Measurements from ENCODE around the gene POLR1G. TPM values are rescaled to one million over a fixed set of nuclear protein-coding genes. Genes with fewer than 3 reads are reported as not detected.

Gene POLR1G
- polyA plus RNA-seq, 2 of the 4 experiments (the other 2 are of a cell fraction): 15.1 to 31.2 TPM

DNA sequence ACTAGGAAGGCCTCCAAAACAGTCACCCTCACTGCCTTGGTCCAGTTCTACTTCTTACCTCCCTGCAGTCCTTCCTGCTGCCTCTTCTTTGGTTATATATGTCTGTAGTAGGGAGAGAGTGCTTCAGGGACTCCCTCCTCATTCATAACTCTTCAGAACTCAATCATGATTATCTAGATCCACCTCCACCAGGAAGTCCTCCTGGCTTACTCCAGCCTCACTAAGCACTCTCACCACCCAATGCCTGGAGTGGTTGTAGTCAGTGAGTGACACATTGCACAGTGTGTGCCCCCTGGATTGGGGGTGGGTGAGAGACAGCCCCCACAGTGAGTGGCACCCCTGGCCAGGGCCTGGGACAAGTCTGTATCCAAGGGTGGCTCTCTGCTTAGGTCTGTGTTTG is 51.3 kb downstream of the POLR1G start:
- no peak overlapping the region for H3K4me3 ChIP-seq
- no peak for ATAC-seq
- TF ChIP-seq KDM1A (IDR thresholded peaks at IDR 0.05; ENCODE audit: low read depth) (0 out of 2 replicates have a peak, but pooled peaks have one; percentile 24), CHD4 (IDR thresholded peaks at IDR 0.05; ENCODE audit: borderline replicate concordance) (0 out of 2 replicates have a peak, but pooled peaks have one; percentile 41), ZFP36 (IDR thresholded peaks at IDR 0.05; ENCODE audit: borderline replicate concordance, partially characterized antibody) (peak; percentile 99), MYC (IDR thresholded peaks at IDR 0.05; ENCODE audit: borderline replicate concordance, low read length) (no peak), FOXS1 (CRISPR knock-in tag; IDR thresholded peaks at IDR 0.05) (no peak)
- TF ChIP-seq, protein P1, sequence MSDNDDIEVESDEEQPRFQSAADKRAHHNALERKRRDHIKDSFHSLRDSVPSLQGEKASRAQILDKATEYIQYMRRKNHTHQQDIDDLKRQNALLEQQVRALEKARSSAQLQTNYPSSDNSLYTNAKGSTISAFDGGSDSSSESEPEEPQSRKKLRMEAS (IDR thresholded peaks at IDR 0.05): no peak
- no peaks in the 10 kb centered on the region for H3K9me3 ChIP-seq
- DNase-seq (ENCODE audit: low read depth in 1 of 2, low spot score in 1 of 2): no peak
- POLR2A ChIA-PET: no interaction called here
- no peak overlapping the region for H3K4me2 ChIP-seq
- FAIRE-seq: no peak
- H3K4me1 ChIP-seq: peaks cover 40% of the 10 kb centered on the region
- H3K27ac ChIP-seq: peak overlapping the region in 1 of 2 experiments; percentile 45; a peak in 2 of 6 replicates
- CTCF ChIA-PET: interaction anchor here (2.5 to 33.4 kb wide), 4 partner anchors 9 to 28 kb away, joined by 6 to 1883 read pairs (median 102); partner anchors contain the start of genes ERCC1 and FOSB

Small RNA genes within 50 kb of the gene (small RNA-seq; reads per million reads assigned to genes)
- gene MIR6088: 0 reads per million in 6 experiments

Other genes with a start within 250 kb of the POLR1G start
- gene NKPD1, start 245.7 kb upstream of the POLR1G start, polyA plus RNA-seq (2011; rRNA removed): 0.12 and 0.21 TPM in 2 replicates
- gene NKPD1, start 245.7 kb upstream of the POLR1G start, polyA plus RNA-seq (2017; fragmentation: RNase III; extraction: RNeasy Plus Mini Kit Qiagen cat#74134 plus additional on column Dnase treatment): 0.10 to 0.18 TPM (median 0.15 TPM) in 3 replicates
- 29.8 and 30.2 TPM in 2 replicates for gene TRAPPC6A, start 228.4 kb upstream of the POLR1G start, polyA plus RNA-seq (2011; rRNA removed)
- gene TRAPPC6A, start 228.4 kb upstream of the POLR1G start, polyA plus RNA-seq (2017; fragmentation: RNase III; extraction: RNeasy Plus Mini Kit Qiagen cat#74134 plus additional on column Dnase treatment): 23.7 to 30.5 TPM (median 28.5 TPM) in 3 replicates
- 7.5 and 10.5 TPM in 2 replicates for gene BLOC1S3, start 227.9 kb upstream of the POLR1G start, polyA plus RNA-seq (2011; rRNA removed)
- gene BLOC1S3, start 227.9 kb upstream of the POLR1G start, polyA plus RNA-seq (2017; fragmentation: RNase III; extraction: RNeasy Plus Mini Kit Qiagen cat#74134 plus additional on column Dnase treatment): 8.2 to 12.2 TPM (median 10.6 TPM) in 3 replicates
- gene EXOC3L2, start 161.2 kb upstream of the POLR1G start, polyA plus RNA-seq (2011; rRNA removed): 0.16 and 0.20 TPM in 2 replicates
- 0.46 to 0.58 TPM (median 0.50 TPM) in 3 replicates for gene EXOC3L2, start 161.2 kb upstream of the POLR1G start, polyA plus RNA-seq (2017; fragmentation: RNase III; extraction: RNeasy Plus Mini Kit Qiagen cat#74134 plus additional on column Dnase treatment)
- gene MARK4, start 155.4 kb upstream of the POLR1G start, polyA plus RNA-seq (2011; rRNA removed): 6.3 and 6.9 TPM in 2 replicates
- 6.0 to 7.8 TPM (median 6.8 TPM) in 3 replicates for gene MARK4, start 155.4 kb upstream of the POLR1G start, polyA plus RNA-seq (2017; fragmentation: RNase III; extraction: RNeasy Plus Mini Kit Qiagen cat#74134 plus additional on column Dnase treatment)
- gene CKM, start 83.8 kb upstream of the POLR1G start, polyA plus RNA-seq (2011; rRNA removed): not detected in 2 replicates
- not detected in 3 replicates for gene CKM, start 83.8 kb upstream of the POLR1G start, polyA plus RNA-seq (2017; fragmentation: RNase III; extraction: RNeasy Plus Mini Kit Qiagen cat#74134 plus additional on column Dnase treatment)
- gene KLC3, start 65.9 kb upstream of the POLR1G start, polyA plus RNA-seq (2011; rRNA removed): 0.26 and 0.32 TPM in 2 replicates
- 0.49 to 0.55 TPM (median 0.52 TPM) in 3 replicates for gene KLC3, start 65.9 kb upstream of the POLR1G start, polyA plus RNA-seq (2017; fragmentation: RNase III; extraction: RNeasy Plus Mini Kit Qiagen cat#74134 plus additional on column Dnase treatment)
- gene ERCC2, start 36.1 kb upstream of the POLR1G start, polyA plus RNA-seq (2011; rRNA removed): 12.9 and 15.0 TPM in 2 replicates
- 19.8 to 21.5 TPM (median 19.9 TPM) in 3 replicates for gene ERCC2, start 36.1 kb upstream of the POLR1G start, polyA plus RNA-seq (2017; fragmentation: RNase III; extraction: RNeasy Plus Mini Kit Qiagen cat#74134 plus additional on column Dnase treatment)
- gene PPP1R13L, start 1.6 kb upstream of the POLR1G start, polyA plus RNA-seq (2011; rRNA removed): 3.2 and 5.7 TPM in 2 replicates
- 18.9 to 23.2 TPM (median 20.9 TPM) in 3 replicates for gene PPP1R13L, start 1.6 kb upstream of the POLR1G start, polyA plus RNA-seq (2017; fragmentation: RNase III; extraction: RNeasy Plus Mini Kit Qiagen cat#74134 plus additional on column Dnase treatment)
- 81.7 and 109 TPM in 2 replicates for gene ERCC1, start 17.3 kb downstream of the POLR1G start, polyA plus RNA-seq (2011; rRNA removed)
- gene ERCC1, start 17.3 kb downstream of the POLR1G start, polyA plus RNA-seq (2017; fragmentation: RNase III; extraction: RNeasy Plus Mini Kit Qiagen cat#74134 plus additional on column Dnase treatment): 89.7 to 97.6 TPM (median 93.0 TPM) in 3 replicates
- gene FOSB, start 61.4 kb downstream of the POLR1G start, polyA plus RNA-seq (2011; rRNA removed): 27.9 and 48.8 TPM in 2 replicates
- gene FOSB, start 61.4 kb downstream of the POLR1G start, polyA plus RNA-seq (2017; fragmentation: RNase III; extraction: RNeasy Plus Mini Kit Qiagen cat#74134 plus additional on column Dnase treatment): 0.57 to 0.65 TPM (median 0.58 TPM) in 3 replicates
- gene RTN2, start 90.4 kb downstream of the POLR1G start, polyA plus RNA-seq (2011; rRNA removed): 4.7 and 5.3 TPM in 2 replicates
- gene RTN2, start 90.4 kb downstream of the POLR1G start, polyA plus RNA-seq (2017; fragmentation: RNase III; extraction: RNeasy Plus Mini Kit Qiagen cat#74134 plus additional on column Dnase treatment): 6.3 to 9.0 TPM (median 8.1 TPM) in 3 replicates
- gene PPM1N, start 91.8 kb downstream of the POLR1G start, polyA plus RNA-seq (2011; rRNA removed): 9.2 and 9.8 TPM in 2 replicates
- 6.6 to 11.2 TPM (median 10.5 TPM) in 3 replicates for gene PPM1N, start 91.8 kb downstream of the POLR1G start, polyA plus RNA-seq (2017; fragmentation: RNase III; extraction: RNeasy Plus Mini Kit Qiagen cat#74134 plus additional on column Dnase treatment)
- gene VASP, start 100.8 kb downstream of the POLR1G start, polyA plus RNA-seq (2011; rRNA removed): 59.1 and 64.5 TPM in 2 replicates
- 83.8 to 94.6 TPM (median 94.3 TPM) in 3 replicates for gene VASP, start 100.8 kb downstream of the POLR1G start, polyA plus RNA-seq (2017; fragmentation: RNase III; extraction: RNeasy Plus Mini Kit Qiagen cat#74134 plus additional on column Dnase treatment)
- gene OPA3, start 178.2 kb downstream of the POLR1G start, polyA plus RNA-seq (2011; rRNA removed): 21.8 and 29.1 TPM in 2 replicates
- gene OPA3, start 178.2 kb downstream of the POLR1G start, polyA plus RNA-seq (2017; fragmentation: RNase III; extraction: RNeasy Plus Mini Kit Qiagen cat#74134 plus additional on column Dnase treatment): 13.8 to 15.9 TPM (median 15.6 TPM) in 3 replicates
- gene GPR4, start 195.6 kb downstream of the POLR1G start, polyA plus RNA-seq (2011; rRNA removed): 0.10 TPM in 1 of 2 replicates, not detected in the other
- gene GPR4, start 195.6 kb downstream of the POLR1G start, polyA plus RNA-seq (2017; fragmentation: RNase III; extraction: RNeasy Plus Mini Kit Qiagen cat#74134 plus additional on column Dnase treatment): 0.03 to 0.12 TPM (median 0.04 TPM) in 3 replicates
- gene EML2, start 232.8 kb downstream of the POLR1G start, polyA plus RNA-seq (2011; rRNA removed): 19.9 and 22.7 TPM in 2 replicates
- 25.9 to 30.6 TPM (median 29.0 TPM) in 3 replicates for gene EML2, start 232.8 kb downstream of the POLR1G start, polyA plus RNA-seq (2017; fragmentation: RNase III; extraction: RNeasy Plus Mini Kit Qiagen cat#74134 plus additional on column Dnase treatment)

Measured in A549 (cell line).